ENCODE data around the gene ATP13A3. TPM values are rescaled to one million over a fixed set of nuclear protein-coding genes. Genes with fewer than 3 reads are reported as not detected.

ATP13A3 gene
- total RNA-seq, 1 donor from 2014 or later: 80.3 TPM

DNA sequence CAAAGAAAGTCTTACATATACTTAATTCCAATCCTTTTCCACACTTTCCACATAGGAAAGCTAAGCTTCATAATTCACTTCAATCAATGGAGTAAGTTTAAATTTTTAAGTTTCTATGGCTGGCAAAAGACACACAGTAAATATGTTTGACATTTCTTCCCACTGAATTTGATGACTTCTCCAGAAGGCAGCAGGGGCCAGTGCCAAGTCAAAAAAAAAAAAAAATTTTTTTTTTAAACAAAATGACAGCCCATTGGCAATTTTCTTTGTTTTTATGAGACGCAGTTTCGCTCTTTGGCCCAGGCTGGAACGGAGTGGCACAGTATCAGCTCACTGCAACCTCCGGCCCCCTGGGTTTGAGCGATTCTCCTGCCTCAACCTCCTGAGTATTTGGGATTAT lies 28.7 kb downstream of the ATP13A3 start:
- no peak for DNase-seq (ENCODE audit: extremely low spot score, unreplicated experiment)
- no peaks in the 10 kb centered on the region for H3K9me3 Mint-ChIP-seq
- H3K4me3 Mint-ChIP-seq: no peak overlapping the region
- TF ChIP-seq, protein P1, sequence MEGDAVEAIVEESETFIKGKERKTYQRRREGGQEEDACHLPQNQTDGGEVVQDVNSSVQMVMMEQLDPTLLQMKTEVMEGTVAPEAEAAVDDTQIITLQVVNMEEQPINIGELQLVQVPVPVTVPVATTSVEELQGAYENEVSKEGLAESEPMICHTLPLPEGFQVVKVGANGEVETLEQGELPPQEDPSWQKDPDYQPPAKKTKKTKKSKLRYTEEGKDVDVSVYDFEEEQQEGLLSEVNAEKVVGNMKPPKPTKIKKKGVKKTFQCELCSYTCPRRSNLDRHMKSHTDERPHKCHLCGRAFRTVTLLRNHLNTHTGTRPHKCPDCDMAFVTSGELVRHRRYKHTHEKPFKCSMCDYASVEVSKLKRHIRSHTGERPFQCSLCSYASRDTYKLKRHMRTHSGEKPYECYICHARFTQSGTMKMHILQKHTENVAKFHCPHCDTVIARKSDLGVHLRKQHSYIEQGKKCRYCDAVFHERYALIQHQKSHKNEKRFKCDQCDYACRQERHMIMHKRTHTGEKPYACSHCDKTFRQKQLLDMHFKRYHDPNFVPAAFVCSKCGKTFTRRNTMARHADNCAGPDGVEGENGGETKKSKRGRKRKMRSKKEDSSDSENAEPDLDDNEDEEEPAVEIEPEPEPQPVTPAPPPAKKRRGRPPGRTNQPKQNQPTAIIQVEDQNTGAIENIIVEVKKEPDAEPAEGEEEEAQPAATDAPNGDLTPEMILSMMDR (conservative IDR thresholded peaks at IDR 0.05): no peak
- H3K27ac Mint-ChIP-seq: no peak overlapping the region
- no peaks in the 10 kb centered on the region for H3K27me3 Mint-ChIP-seq
- H3K4me1 Mint-ChIP-seq (ENCODE audit: unreplicated experiment): no peaks in the 10 kb centered on the region
- peaks cover 24% of the 10 kb centered on the region for H3K36me3 Mint-ChIP-seq

DNA sequence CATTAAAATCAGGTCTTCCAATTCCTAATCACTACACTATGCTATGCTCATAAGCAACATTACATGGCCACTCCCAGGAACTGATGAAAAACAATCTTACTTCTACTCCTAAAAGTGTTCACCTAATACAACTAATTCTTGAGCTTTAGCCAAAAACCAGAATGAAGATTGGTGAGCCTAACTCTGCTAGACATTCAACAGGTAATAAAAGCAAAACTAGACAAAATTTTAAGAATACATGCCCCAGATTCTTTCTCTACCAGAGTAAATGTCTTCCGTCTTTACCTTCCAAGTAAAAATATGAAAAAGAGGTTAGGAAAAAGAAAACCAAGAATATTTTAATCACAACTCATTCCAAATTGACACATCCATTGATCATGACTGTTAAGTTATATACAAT lies 31.3 kb downstream of the ATP13A3 start:
- no peak overlapping the region for H3K4me3 Mint-ChIP-seq
- no peaks in the 10 kb centered on the region for H3K4me1 Mint-ChIP-seq (ENCODE audit: unreplicated experiment)
- H3K27ac Mint-ChIP-seq: no peak overlapping the region
- DNase-seq (ENCODE audit: extremely low spot score, unreplicated experiment): no peak
- TF ChIP-seq, protein P1 (conservative IDR thresholded peaks at IDR 0.05): no peak
- H3K9me3 Mint-ChIP-seq: no peaks in the 10 kb centered on the region
- no peaks in the 10 kb centered on the region for H3K27me3 Mint-ChIP-seq
- peaks cover 27% of the 10 kb centered on the region for H3K36me3 Mint-ChIP-seq

DNA sequence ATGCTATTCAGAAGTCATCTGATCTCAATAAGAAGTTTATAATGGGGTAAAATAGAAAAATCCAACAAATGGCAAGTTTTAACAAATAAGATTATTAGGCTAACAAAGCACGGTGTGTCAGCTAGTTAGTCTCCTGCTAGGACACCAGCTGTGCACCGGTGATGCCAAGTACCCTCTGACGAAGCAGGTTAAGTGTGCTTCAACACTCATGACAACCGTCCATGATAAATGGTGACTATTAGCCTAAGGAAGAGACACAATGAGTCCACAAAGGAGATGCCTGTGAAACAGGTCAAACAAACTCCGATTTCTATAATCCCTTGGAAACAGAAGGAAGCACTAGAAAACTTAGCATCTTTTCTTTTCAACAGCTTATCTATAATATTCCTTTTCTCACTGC lies 36.5 kb downstream of the ATP13A3 start:
- H3K4me3 Mint-ChIP-seq: no peak overlapping the region
- no peaks in the 10 kb centered on the region for H3K4me1 Mint-ChIP-seq (ENCODE audit: unreplicated experiment)
- no peaks in the 10 kb centered on the region for H3K9me3 Mint-ChIP-seq
- peaks cover 43% of the 10 kb centered on the region for H3K36me3 Mint-ChIP-seq
- no peak for DNase-seq (ENCODE audit: extremely low spot score, unreplicated experiment)
- TF ChIP-seq, protein P1 (conservative IDR thresholded peaks at IDR 0.05): no peak
- no peak overlapping the region for H3K27ac Mint-ChIP-seq
- no peaks in the 10 kb centered on the region for H3K27me3 Mint-ChIP-seq

DNA sequence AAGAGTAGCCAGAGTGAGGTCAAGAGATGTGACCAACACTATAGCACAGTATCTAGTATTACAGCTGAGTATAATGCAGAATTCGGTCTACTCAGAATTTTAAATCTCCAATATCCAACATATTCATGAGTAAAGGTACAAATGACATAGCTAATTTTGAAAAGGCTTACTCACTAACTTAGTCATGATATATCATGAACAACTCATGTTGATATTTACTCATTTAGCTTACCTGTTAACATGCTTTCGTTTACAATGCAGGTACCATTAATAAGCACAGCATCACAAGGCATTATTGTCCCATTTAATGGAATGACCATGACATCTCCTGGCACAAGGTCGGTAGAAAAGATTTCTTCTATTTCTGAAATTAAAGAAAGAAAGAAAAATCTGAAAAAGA lies 36.9 kb downstream of the ATP13A3 start:
- Mint-ChIP-seq H3K36me3 (peaks cover 45% of the 10 kb centered on the region), H3K4me1 (ENCODE audit: unreplicated experiment) (no peaks in the 10 kb centered on the region), H3K27ac (no peak overlapping the region), H3K4me3 (no peak overlapping the region), H3K9me3 (no peaks in the 10 kb centered on the region), H3K27me3 (no peaks in the 10 kb centered on the region)
- TF ChIP-seq, protein P1 (conservative IDR thresholded peaks at IDR 0.05): no peak
- no peak for DNase-seq (ENCODE audit: extremely low spot score, unreplicated experiment)

DNA sequence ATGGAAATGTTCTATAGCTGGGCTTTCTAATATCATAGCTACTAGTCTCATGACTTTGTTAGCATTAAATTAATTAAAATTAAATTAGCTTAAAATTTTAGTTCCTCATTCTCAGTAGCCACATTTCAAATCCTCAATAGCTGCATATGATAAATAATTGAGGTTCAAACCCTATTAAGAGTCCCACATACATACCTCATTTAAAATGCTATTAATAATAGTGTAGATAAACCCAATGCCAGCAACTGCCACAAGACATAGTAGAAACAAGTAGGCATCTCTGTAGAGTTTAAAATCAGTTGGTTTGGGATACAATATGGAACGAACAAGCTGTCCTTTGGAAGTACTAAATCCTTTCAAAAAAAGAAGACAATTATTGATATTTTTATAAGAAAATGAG lies 39.1 kb downstream of the ATP13A3 start:
- H3K9me3 Mint-ChIP-seq: no peaks in the 10 kb centered on the region
- H3K4me3 Mint-ChIP-seq: no peak overlapping the region
- no peak for DNase-seq (ENCODE audit: extremely low spot score, unreplicated experiment)
- TF ChIP-seq, protein P1 (conservative IDR thresholded peaks at IDR 0.05): no peak
- peaks cover 43% of the 10 kb centered on the region for H3K36me3 Mint-ChIP-seq
- H3K27me3 Mint-ChIP-seq: no peaks in the 10 kb centered on the region
- no peaks in the 10 kb centered on the region for H3K4me1 Mint-ChIP-seq (ENCODE audit: unreplicated experiment)
- H3K27ac Mint-ChIP-seq: no peak overlapping the region

DNA sequence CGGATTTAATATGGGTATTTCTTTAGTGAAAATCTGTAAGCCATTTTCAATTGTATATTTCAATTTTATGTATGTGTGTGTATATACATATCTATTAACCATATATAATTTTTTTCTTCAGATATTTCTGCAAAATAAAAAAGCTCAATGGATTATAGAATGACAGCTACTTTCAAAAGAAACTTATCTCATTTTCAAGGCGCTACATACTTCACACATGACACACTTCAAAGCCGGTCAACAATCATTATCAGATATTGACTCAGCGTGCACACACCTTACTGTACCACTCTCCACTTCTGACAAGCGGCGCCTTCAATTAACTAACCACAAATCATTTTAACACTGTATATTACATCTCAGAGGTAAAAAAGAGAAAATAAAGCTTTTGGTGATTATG lies 39.6 kb downstream of the ATP13A3 start:
- no peaks in the 10 kb centered on the region for H3K4me1 Mint-ChIP-seq (ENCODE audit: unreplicated experiment)
- H3K27ac Mint-ChIP-seq: no peak overlapping the region
- H3K4me3 Mint-ChIP-seq: no peak overlapping the region

More for the DNA sequence above, 39.6 kb downstream of the ATP13A3 start:
- no peak for DNase-seq (ENCODE audit: extremely low spot score, unreplicated experiment)
- TF ChIP-seq, protein P1 (conservative IDR thresholded peaks at IDR 0.05): no peak
- H3K9me3 Mint-ChIP-seq: no peaks in the 10 kb centered on the region
- peaks cover 43% of the 10 kb centered on the region for H3K36me3 Mint-ChIP-seq
- H3K27me3 Mint-ChIP-seq: no peaks in the 10 kb centered on the region

Measured in type B pancreatic cell (in vitro differentiated cells).